NCI-H1436 treated with DMSO at 0.1 percent for 48 hours (cell line): ENCODE results near the gene SWAP70.

ENCODE experiments used
- DNase-seq: peaks from one replicate; lab custom pipeline; 2025; lab: John Stamatoyannopoulos, UW

SWAP70 gene

GRCh38 chr11:9651899-9652748, 11.8 kb upstream of the SWAP70 start:
- no peak for DNase-seq

GRCh38 chr11:9653871-9654270, 10.0 kb upstream of the SWAP70 start:
- DNase-seq, result no peak

GRCh38 chr11:9656864-9657263, 7.0 kb upstream of the SWAP70 start:
- no peak for DNase-seq

GRCh38 chr11:9657531-9657930, 6.3 kb upstream of the SWAP70 start:
- DNase-seq, result no peak

- no peak for DNase-seq
Measured at GRCh38 chr11:9660886-9661285, 3.0 kb upstream of the SWAP70 start.

GRCh38 chr11:9662273-9662672, 1.6 kb upstream of the SWAP70 start:
- no peak for DNase-seq

- peak; percentile 3 for DNase-seq
Measured at GRCh38 chr11:9664276-9665171, 647 bp downstream of the SWAP70 start.

- DNase-seq, result no peak
Measured at GRCh38 chr11:9665749-9666148, 1.9 kb downstream of the SWAP70 start.

GRCh38 chr11:9669954-9670353, 6.1 kb downstream of the SWAP70 start:
- no peak for DNase-seq

GRCh38 chr11:9672288-9672916, 8.5 kb downstream of the SWAP70 start:
- no peak for DNase-seq

- DNase-seq, result no peak
Measured at GRCh38 chr11:9672918-9673317, 9.0 kb downstream of the SWAP70 start.

- DNase-seq, result no peak
Measured at GRCh38 chr11:9675691-9676090, 11.8 kb downstream of the SWAP70 start.

- no peak for DNase-seq
Measured at GRCh38 chr11:9677951-9678350, 14.1 kb downstream of the SWAP70 start.

- DNase-seq, result no peak
Measured at GRCh38 chr11:9678576-9678975, 14.7 kb downstream of the SWAP70 start.

GRCh38 chr11:9680028-9680427, 16.2 kb downstream of the SWAP70 start:
- no peak for DNase-seq

- DNase-seq, result no peak
Measured at GRCh38 chr11:9681583-9682372, 17.9 kb downstream of the SWAP70 start.

GRCh38 chr11:9687711-9688477, 24.0 kb downstream of the SWAP70 start:
- no peak for DNase-seq

- no peak for DNase-seq
Measured at GRCh38 chr11:9688716-9689511, 25.0 kb downstream of the SWAP70 start.

- no peak for DNase-seq
Measured at GRCh38 chr11:9689721-9690120, 25.8 kb downstream of the SWAP70 start.

- no peak for DNase-seq
Measured at GRCh38 chr11:9691865-9692264, 28.0 kb downstream of the SWAP70 start.
